Activated CD4-positive, alpha-beta T cell treated with anti-CD3 and anti-CD28 coated beads for 1 hour (primary cell): Measurements from ENCODE around the gene ISY1.
"Not testable (repeated sequence)": the region's sequence is repeated elsewhere in the genome, so short reads cannot be mapped to it uniquely, and the experiment has no call there.

ENCODE experiments used
- DNase-seq: peaks from one replicate; pipeline ENCODE4 v3.0.0-alpha.2; 2020

ISY1 gene

GRCh38 chr3:129160891-129161859, at the start of gene ISY1:
Gene ISY1, minus strand, starts transcription at chr3:129161063. Its CDS starts 88 bp downstream, at chr3:129160975.
- DNase-seq = peak; percentile 78

- no peak for DNase-seq
Observed at GRCh38 chr3:129207479-129207878, 46.6 kb upstream of the ISY1 start.

- DNase-seq = no peak
Observed at GRCh38 chr3:129205109-129205832, 44.4 kb upstream of the ISY1 start.

GRCh38 chr3:129204473-129204872, 43.6 kb upstream of the ISY1 start:
- no peak for DNase-seq

GRCh38 chr3:129199366-129199765, 38.5 kb upstream of the ISY1 start:
- DNase-seq = no peak

GRCh38 chr3:129197321-129197720, 36.5 kb upstream of the ISY1 start:
- no peak for DNase-seq

- DNase-seq = no peak
Observed at GRCh38 chr3:129196601-129197000, 35.7 kb upstream of the ISY1 start.

- DNase-seq = no peak
Observed at GRCh38 chr3:129195731-129196256, 34.9 kb upstream of the ISY1 start.

- DNase-seq = not testable (repeated sequence)
Observed at GRCh38 chr3:129189793-129190192, 28.9 kb upstream of the ISY1 start.

GRCh38 chr3:129187857-129188256, 27.0 kb upstream of the ISY1 start:
- DNase-seq = no peak

- DNase-seq = no peak
Observed at GRCh38 chr3:129185783-129186182, 24.9 kb upstream of the ISY1 start.

GRCh38 chr3:129184784-129185542, 24.1 kb upstream of the ISY1 start:
- not testable (repeated sequence) for DNase-seq

GRCh38 chr3:129184396-129184657, 23.5 kb upstream of the ISY1 start:
- no peak for DNase-seq

GRCh38 chr3:129183569-129184395, 22.9 kb upstream of the ISY1 start, which contains the start of gene CNBP:
Gene CNBP, minus strand, starts transcription at chr3:129183896. Its CDS starts 12,139 bp downstream, at chr3:129171757.
- peak; percentile 89 for DNase-seq

- no peak for DNase-seq
Observed at GRCh38 chr3:129182390-129183185, 21.7 kb upstream of the ISY1 start.

- DNase-seq = no peak
Observed at GRCh38 chr3:129181819-129182218, 21.0 kb upstream of the ISY1 start.

- DNase-seq = no peak
Observed at GRCh38 chr3:129180461-129180860, 19.6 kb upstream of the ISY1 start.

- DNase-seq = no peak
Observed at GRCh38 chr3:129176051-129176450, 15.2 kb upstream of the ISY1 start.

GRCh38 chr3:129173725-129174124, 12.9 kb upstream of the ISY1 start:
- DNase-seq = no peak

GRCh38 chr3:129173206-129173605, 12.3 kb upstream of the ISY1 start:
- DNase-seq = no peak
